ENCODE data around the gene FGF9.

DNA sequence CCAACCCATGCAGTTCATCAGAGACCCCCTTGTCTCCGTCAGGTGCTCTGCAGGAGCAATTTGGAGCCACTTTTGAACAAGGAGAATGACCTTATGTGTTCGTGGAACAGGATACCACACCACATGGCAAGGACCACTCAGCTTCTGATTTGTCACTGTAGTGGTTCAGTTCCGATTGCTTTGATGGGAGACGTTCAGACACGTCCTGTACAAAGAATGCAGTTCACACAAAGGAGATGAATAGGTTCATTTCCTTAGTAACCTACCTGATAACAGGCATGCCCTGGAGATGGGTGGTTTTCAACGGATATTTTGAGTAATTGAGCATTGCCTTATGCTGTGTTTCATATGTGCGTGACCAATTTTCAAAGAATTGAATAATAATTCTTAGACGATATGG is 17.2 kb downstream of the FGF9 start:
- TF ChIP-seq CTCF (IDR thresholded peaks at IDR 0.05; ENCODE audit: low read depth, low read length) (no peak), POLR2A (IDR thresholded peaks at IDR 0.05; ENCODE audit: extremely low read depth, insufficient read length) (no peak)

Data from NB4 (cell line).